Measurements from ENCODE around the gene MAD2L1.

The MAD2L1 gene

GRCh38 chr4:120085705-120086104 lies 19.1 kb upstream of the MAD2L1 start:
- TF ChIP-seq, protein P1, sequence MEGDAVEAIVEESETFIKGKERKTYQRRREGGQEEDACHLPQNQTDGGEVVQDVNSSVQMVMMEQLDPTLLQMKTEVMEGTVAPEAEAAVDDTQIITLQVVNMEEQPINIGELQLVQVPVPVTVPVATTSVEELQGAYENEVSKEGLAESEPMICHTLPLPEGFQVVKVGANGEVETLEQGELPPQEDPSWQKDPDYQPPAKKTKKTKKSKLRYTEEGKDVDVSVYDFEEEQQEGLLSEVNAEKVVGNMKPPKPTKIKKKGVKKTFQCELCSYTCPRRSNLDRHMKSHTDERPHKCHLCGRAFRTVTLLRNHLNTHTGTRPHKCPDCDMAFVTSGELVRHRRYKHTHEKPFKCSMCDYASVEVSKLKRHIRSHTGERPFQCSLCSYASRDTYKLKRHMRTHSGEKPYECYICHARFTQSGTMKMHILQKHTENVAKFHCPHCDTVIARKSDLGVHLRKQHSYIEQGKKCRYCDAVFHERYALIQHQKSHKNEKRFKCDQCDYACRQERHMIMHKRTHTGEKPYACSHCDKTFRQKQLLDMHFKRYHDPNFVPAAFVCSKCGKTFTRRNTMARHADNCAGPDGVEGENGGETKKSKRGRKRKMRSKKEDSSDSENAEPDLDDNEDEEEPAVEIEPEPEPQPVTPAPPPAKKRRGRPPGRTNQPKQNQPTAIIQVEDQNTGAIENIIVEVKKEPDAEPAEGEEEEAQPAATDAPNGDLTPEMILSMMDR (IDR thresholded peaks at IDR 0.05; ENCODE audit: low read depth, low read length), result no peak
- no peak for DNase-seq (ENCODE audit: extremely low read depth, low read depth)

GRCh38 chr4:120084327-120084726 lies 17.7 kb upstream of the MAD2L1 start:
- DNase-seq (ENCODE audit: extremely low read depth, low read depth), result no peak
- TF ChIP-seq, protein P1 (IDR thresholded peaks at IDR 0.05; ENCODE audit: low read depth, low read length), result no peak

DNA sequence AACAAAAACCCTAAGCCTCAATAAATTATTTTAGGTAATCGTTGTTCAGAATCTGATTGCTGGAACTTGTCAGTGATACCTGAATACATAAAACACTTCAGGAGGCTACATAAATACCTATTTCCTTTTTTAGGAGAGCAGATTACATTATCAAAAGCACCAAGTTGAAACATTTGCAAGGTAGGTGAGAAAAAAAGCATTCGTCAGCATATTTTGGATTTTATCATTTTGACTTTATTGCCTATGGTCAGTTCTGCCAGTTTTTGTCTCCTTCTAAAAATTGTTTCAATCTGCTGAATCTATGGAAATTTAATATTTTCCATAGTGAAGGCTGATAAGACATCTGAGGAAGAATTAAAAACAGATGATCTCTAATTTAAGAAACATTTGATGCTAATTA lies 16.5 kb upstream of the MAD2L1 start:
- DNase-seq (ENCODE audit: extremely low read depth, low read depth), result no peak
- TF ChIP-seq, protein P1 (IDR thresholded peaks at IDR 0.05; ENCODE audit: low read depth, low read length), result no peak

DNA sequence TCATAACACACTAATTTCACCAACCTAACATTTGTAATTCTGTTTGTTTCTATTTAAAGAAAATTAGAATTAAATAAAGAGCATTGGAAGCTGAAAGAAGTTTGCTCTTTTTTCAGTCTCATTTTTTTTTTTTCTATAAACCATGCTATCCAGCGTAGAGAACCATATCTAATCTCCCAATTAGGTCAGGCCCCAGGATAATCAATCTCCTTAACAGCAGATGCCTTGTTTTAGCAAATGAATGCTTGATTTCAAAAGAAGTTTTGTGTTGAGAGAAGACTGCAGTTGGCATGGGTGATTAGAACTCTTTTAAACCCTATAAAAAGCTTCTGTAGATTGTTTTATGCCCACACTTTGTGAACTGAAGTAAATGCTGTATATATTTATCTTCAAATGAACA lies 15.6 kb upstream of the MAD2L1 start:
- no peak for DNase-seq (ENCODE audit: extremely low read depth, low read depth)
- TF ChIP-seq, protein P1 (IDR thresholded peaks at IDR 0.05; ENCODE audit: low read depth, low read length), result no peak

DNA sequence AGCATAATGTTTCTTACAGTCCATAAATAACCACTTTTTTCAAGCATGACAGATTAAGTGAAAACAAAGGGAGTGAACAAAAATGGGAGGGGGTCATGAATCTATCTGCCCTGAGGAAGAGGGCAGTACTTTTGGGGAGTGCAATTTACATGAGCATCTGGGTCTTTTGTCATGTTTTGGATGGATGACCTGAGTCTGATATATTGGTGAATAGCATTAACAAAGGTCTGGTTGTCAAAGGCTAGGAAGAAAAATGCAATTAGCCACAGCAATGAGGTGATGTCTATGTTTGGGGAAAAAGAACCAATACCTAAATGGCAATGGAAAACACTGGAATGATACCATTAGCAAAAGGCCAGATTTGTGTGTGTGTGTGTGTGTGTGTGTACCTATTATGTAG lies 15.1 kb upstream of the MAD2L1 start:
- DNase-seq (ENCODE audit: extremely low read depth, low read depth), result no peak
- TF ChIP-seq, protein P1 (IDR thresholded peaks at IDR 0.05; ENCODE audit: low read depth, low read length), result no peak

GRCh38 chr4:120080533-120080932 lies 13.9 kb upstream of the MAD2L1 start:
- DNase-seq (ENCODE audit: extremely low read depth, low read depth), result no peak
- TF ChIP-seq, protein P1 (IDR thresholded peaks at IDR 0.05; ENCODE audit: low read depth, low read length), result no peak

DNA sequence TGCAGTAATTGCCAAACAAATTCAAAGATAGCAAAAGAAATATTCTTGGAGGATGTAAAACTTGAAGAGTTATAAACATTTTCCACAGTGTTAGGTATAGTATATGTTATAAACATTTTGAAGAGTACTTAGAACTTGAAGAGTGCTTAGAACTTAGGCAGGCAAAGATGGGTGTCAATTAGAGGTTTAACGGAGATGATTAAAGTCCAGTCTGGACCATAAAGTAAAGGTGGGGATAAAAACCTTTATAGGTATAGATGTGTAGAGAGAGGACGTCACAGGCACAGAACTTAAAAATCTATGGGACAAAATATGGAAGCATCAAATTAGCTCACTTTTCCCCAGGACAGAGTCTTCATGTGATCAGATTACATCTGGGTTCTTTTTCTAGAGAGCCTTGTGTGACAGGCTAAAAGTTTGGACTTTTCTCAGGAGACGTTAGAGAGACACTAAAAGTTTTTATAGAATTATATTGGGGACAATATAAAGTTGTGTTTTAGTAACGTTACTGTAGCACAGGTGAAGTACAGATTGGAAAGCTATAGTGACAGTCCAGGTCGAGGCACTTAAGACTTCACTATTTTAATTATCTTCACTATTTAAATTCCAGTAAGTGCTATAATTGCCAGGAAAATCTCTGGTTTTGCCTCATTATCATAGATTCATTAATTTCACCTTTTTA lies 13.3 kb upstream of the MAD2L1 start:
- TF ChIP-seq, protein P1 (IDR thresholded peaks at IDR 0.05; ENCODE audit: low read depth, low read length), result no peak
- no peak for DNase-seq (ENCODE audit: extremely low read depth, low read depth)
